Hepatocyte (in vitro differentiated cells): ENCODE data around the gene SAMD7. TPM values are rescaled to one million over a fixed set of nuclear protein-coding genes. Genes with fewer than 3 reads are reported as not detected.

Experiments
- DNase-seq: peaks from one replicate; pipeline ENCODE4 v3.0.0-alpha.2; 2016; ENCODE audit warnings: low spot score
- H2AFZ ChIP-seq: fragments of 200-600 bp; sonication (generic); 2 replicates; pipeline ENCODE4 v1.6.0; 2016; ENCODE audit warnings: antibody characterized with exemption, mild to moderate bottlenecking
- H3K27ac ChIP-seq: fragments of 200-600 bp; sonication (generic); 2 replicates; pipeline ENCODE4 v1.5.1; 2016; ENCODE audit warnings: mild to moderate bottlenecking
- H3K27me3 ChIP-seq: fragments of 200-600 bp; sonication (generic); 2 replicates; pipeline ENCODE4 v1.6.1; 2016
- H3K36me3 ChIP-seq: fragments of 200-600 bp; sonication (generic); replicated peaks from 2 replicates; pipeline ENCODE4 v1.5.1; 2016; ENCODE audit warnings: low read depth; ENCODE audit not compliant: insufficient read depth
- H3K4me1 ChIP-seq: fragments of 200-600 bp; sonication (generic); 2 replicates; pipeline ENCODE4 v1.5.1; 2016; ENCODE audit warnings: mild to moderate bottlenecking, moderate library complexity; ENCODE audit not compliant: insufficient read depth
- H3K4me2 ChIP-seq: fragments of 200-600 bp; sonication (generic); 2 replicates; pipeline ENCODE4 v1.6.0; 2016
- H3K4me3 ChIP-seq: fragments of 200-600 bp; sonication (generic); 2 replicates; pipeline ENCODE4 v1.5.1; 2016; ENCODE audit warnings: mild to moderate bottlenecking
- H3K79me2 ChIP-seq: fragments of 200-600 bp; sonication (generic); 2 replicates; pipeline ENCODE4 v1.6.0; 2017; ENCODE audit warnings: mild to moderate bottlenecking
- H3K9me2 ChIP-seq: fragments of 200-600 bp; sonication (generic); replicated peaks from 2 replicates; pipeline ENCODE4 v1.6.0; 2017; ENCODE audit warnings: mild to moderate bottlenecking; ENCODE audit not compliant: insufficient read depth
- H3K9me3 ChIP-seq: fragments of 200-600 bp; sonication (generic); 2 replicates; pipeline ENCODE4 v1.5.1; 2016; ENCODE audit warnings: low read depth, mild to moderate bottlenecking
- H4K20me1 ChIP-seq: fragments of 200-600 bp; sonication (generic); 2 replicates; pipeline ENCODE4 v1.6.0; 2016; ENCODE audit warnings: mild to moderate bottlenecking; ENCODE audit not compliant: insufficient read depth, poor library complexity, severe bottlenecking
- CTCF ChIP-seq: fragments of 200-600 bp; sonication (generic); IDR thresholded peaks from 2 replicates; pipeline ENCODE4 v1.5.1; 2016; ENCODE audit warnings: antibody characterized with exemption, mild to moderate bottlenecking; ENCODE audit not compliant: poor library complexity
- EZH2 ChIP-seq: fragments of 200-600 bp; sonication (generic); IDR thresholded peaks from 2 replicates; pipeline ENCODE4 v1.6.1; 2016; ENCODE audit warnings: antibody characterized with exemption, mild to moderate bottlenecking, borderline replicate concordance
- EZH2phosphoT487 ChIP-seq: fragments of 200-600 bp; sonication (generic); IDR thresholded peaks from one replicate; pipeline ENCODE4 v1.6.1; 2018; ENCODE audit warnings: antibody characterized with exemption, mild to moderate bottlenecking, low read depth, moderate library complexity; ENCODE audit not compliant: unreplicated experiment, severe bottlenecking
- WGBS: methylation state at CpG from one replicate; pipeline ENCODE4 v1.1.6; 2016; ENCODE audit warnings: low lambda C conversion rate; ENCODE audit errors: missing lambda C conversion rate; 5-methylcytosine and 5-hydroxymethylcytosine counted together
- polyA plus RNA-seq: library from polyadenylated mRNA; unstranded; fragments of >200 nt; fragmentation: Nextera tagmentation; extraction: Ambion mirVana; gene quantifications from 2 replicates; pipeline ENCODE4 v1.2.1, GENCODE V29; 2016
- total RNA-seq: library from RNA; depleted of rRNA; stranded (reverse); fragments of >200 nt; gene quantifications from 2 replicates; pipeline ENCODE4 v1.2.3, GENCODE V29; 2014

SAMD7 gene
- total and polyA plus RNA-seq, 2 experiments from 2014 or later, result not detected

GRCh38 chr3:169952045-169952444 is 40.7 kb downstream of the SAMD7 start:
- H3K36me3 ChIP-seq, result no peaks in the 10 kb centered on the region
- no peak for TF ChIP-seq CTCF
- TF ChIP-seq EZH2phosphoT487, result no peak
- TF ChIP-seq EZH2, result no peak
- H3K9me3 ChIP-seq, result no peaks in the 10 kb centered on the region
- DNase-seq, result no peak
- 100% methylated on average over 1 of the region's 1 CpG for WGBS
- no peak overlapping the region for H3K4me3 ChIP-seq
- no peaks in the 10 kb centered on the region for H4K20me1 ChIP-seq
- H3K9me2 ChIP-seq, result no peaks in the 10 kb centered on the region
- H3K4me1 ChIP-seq, result no peaks in the 10 kb centered on the region
- no peak overlapping the region for H2AFZ ChIP-seq
- H3K27me3 ChIP-seq, result no peaks in the 10 kb centered on the region
- H3K27ac ChIP-seq, result no peak overlapping the region
- H3K4me2 ChIP-seq, result no peak overlapping the region
- H3K79me2 ChIP-seq, result no peaks in the 10 kb centered on the region

DNA sequence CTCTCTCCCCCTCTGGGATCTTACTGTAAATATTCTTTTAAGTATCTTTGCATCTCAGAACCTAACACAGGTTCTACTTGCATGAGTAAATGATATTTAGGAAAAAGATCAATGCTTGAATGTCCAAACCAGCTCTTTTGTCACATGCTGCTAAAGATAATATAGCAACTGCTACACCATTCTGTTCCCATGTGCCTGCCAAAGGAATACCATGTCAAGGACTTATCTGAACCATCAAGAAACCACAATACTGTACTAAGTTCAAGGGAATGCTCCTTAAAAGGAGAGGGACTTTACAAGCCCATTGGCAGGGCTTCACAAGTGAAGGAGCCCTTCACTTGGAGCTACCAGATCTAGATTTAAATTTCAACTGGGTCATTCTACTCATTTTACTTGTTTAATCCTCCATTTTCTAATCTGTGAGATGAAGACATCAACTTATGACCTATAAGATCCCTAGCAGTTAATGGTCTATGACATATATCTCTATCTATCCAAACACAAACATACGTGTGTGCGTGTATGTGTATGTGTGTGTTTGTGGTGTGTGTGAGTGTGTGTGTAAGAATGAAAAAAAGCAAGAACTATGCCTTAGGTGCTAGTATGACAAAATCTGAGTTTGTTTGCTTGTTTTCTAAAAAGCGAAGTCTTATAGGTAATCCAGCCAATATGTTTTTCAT is 42.2 kb downstream of the SAMD7 start:
- Histone ChIP-seq H3K27ac (no peak overlapping the region), H3K27me3 (peaks cover 2% of the 10 kb centered on the region), H3K9me3 (no peaks in the 10 kb centered on the region), H3K9me2 (no peaks in the 10 kb centered on the region), H3K4me3 (no peak overlapping the region), H4K20me1 (no peaks in the 10 kb centered on the region), H2AFZ (no peak overlapping the region), H3K4me2 (no peak overlapping the region), H3K4me1 (no peaks in the 10 kb centered on the region), H3K36me3 (no peaks in the 10 kb centered on the region), H3K79me2 (no peaks in the 10 kb centered on the region)
- DNase-seq, result no peak
- TF ChIP-seq EZH2phosphoT487 (no peak), EZH2 (no peak), CTCF (no peak)
- WGBS, result 93% methylated on average over 3 of the region's 3 CpGs

DNA sequence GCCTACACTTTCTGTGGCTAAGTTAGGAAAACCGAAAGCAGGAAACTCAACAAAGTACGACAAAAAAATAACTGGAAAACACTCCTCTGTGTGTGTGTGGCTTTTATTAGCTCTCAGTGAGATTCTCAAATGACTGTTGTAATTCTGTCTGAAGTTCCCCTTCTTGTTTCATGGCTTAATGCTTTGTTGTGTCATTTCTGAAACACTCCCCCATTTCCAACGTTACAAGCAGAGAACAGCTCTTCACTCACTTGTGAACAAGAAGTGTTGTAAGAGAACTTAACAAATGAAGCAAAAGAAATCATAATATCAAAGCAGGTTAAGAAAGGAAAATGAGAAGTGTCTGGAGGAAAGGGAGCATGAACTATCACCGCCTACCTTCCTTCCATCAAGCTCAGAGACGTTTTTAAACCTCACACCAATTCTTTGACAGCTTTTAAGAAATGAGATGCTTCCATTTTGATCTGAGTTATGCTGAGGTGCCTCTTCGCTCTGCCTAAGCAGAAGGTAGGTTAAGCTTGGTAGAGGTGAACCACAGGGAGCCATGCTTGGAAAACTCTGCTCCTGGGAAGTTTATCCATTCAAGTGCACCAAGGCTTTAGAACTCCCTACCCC is 42.9 kb downstream of the SAMD7 start:
- no peaks in the 10 kb centered on the region for H3K9me3 ChIP-seq
- H2AFZ ChIP-seq, result no peak overlapping the region
- H3K27ac ChIP-seq, result no peak overlapping the region
- no peaks in the 10 kb centered on the region for H3K36me3 ChIP-seq
- H3K4me2 ChIP-seq, result no peak overlapping the region
- H3K9me2 ChIP-seq, result no peaks in the 10 kb centered on the region
- TF ChIP-seq EZH2, result no peak
- TF ChIP-seq CTCF, result no peak
- no peak for DNase-seq
- H3K4me3 ChIP-seq, result no peak overlapping the region
- 80% methylated on average over 6 of the region's 6 CpGs for WGBS
- no peaks in the 10 kb centered on the region for H3K79me2 ChIP-seq
- no peaks in the 10 kb centered on the region for H3K4me1 ChIP-seq
- H4K20me1 ChIP-seq, result no peaks in the 10 kb centered on the region
- peaks cover 5% of the 10 kb centered on the region for H3K27me3 ChIP-seq
